C4-2B (cell line): ENCODE results near the gene PAXX.

Experiments used
- H3K27ac ChIP-seq: fragments of 450-650 bp; 2 replicates; pipeline ENCODE4 v1.5.1; 2017
- CTCF ChIP-seq: fragments of 450-650 bp; conservative IDR thresholded peaks from 2 replicates; pipeline ENCODE4 v1.5.1; 2017; ENCODE audit warnings: mild to moderate bottlenecking
- ZFX ChIP-seq: fragments of 450-650 bp; IDR thresholded peaks from 2 replicates; pipeline ENCODE4 v1.6.1; 2017

Gene PAXX

GRCh38 chr9:136992819-136993369, 672 bp downstream of the PAXX start:
- TF ChIP-seq ZFX (no peak), CTCF (no peak)
- H3K27ac ChIP-seq = peak overlapping the region; percentile 86

GRCh38 chr9:136994180-136994887, 2.1 kb downstream of the PAXX start:
- TF ChIP-seq ZFX = no peak
- TF ChIP-seq CTCF = no peak

GRCh38 chr9:136994888-136995230, 2.6 kb downstream of the PAXX start:
- no peak overlapping the region for H3K27ac ChIP-seq
- no peak for TF ChIP-seq ZFX
- TF ChIP-seq CTCF = no peak

More at GRCh38 chr9:136994180-136994887, 2.1 kb downstream of the PAXX start:
- H3K27ac ChIP-seq = no peak overlapping the region

GRCh38 chr9:136995362-136995761, 3.1 kb downstream of the PAXX start:
- TF ChIP-seq ZFX (no peak), CTCF (no peak)
- H3K27ac ChIP-seq = no peak overlapping the region

- no peak overlapping the region for H3K27ac ChIP-seq
- no peak for TF ChIP-seq ZFX
- no peak for TF ChIP-seq CTCF
Measured at GRCh38 chr9:136995772-136996311, 3.6 kb downstream of the PAXX start.

- TF ChIP-seq CTCF = no peak
- no peak for TF ChIP-seq ZFX
- H3K27ac ChIP-seq = no peak within 1 kb of the TSS
Measured at GRCh38 chr9:136996361-136997292, 4.4 kb downstream of the PAXX start, which contains the start of gene CLIC3. CLIC3 (minus strand) TSS chr9:136996568; CDS start chr9:136996543, 25 bp downstream.
